DMS 273 (cell line): ENCODE data around the gene IL36G.
"Not testable (repeated sequence)": the region's sequence is repeated elsewhere in the genome, so short reads cannot be mapped to it uniquely, and the experiment has no call there.

Experiments used
- DNase-seq: peaks from one replicate; lab custom pipeline; 2025; ENCODE audit not compliant: unreplicated experiment; lab: John Stamatoyannopoulos, UW

Gene IL36G

DNA sequence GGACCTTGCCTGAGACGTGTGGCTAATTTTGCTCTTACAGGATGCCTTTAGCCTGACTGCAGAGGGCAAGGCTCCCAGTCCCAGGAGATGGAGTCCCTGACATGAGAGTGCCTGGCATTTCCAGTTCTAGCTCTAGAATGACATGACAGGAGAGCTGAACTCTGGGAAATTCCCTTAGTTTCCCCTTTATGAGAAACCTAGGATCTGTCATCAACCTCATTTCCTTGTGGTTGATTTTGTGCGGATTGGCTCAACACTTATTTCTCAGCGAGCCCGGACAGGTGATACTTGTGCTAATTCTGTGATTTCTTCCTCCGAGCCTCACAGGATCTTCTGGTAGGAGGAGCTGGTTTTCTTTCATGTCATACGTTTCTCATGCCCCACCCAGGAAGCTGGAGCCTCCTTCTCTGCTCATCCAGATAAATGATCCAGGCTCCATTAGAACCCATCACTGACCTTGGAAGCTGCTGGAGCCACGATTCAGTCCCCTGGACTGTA is at the start of gene IL36G:
Gene IL36G (plus strand): TSS at position 448 of the 498 bp plus-strand sequence. CDS start 633 bp downstream, outside the sequence.
- no peak for DNase-seq

GRCh38 chr2:112933261-112933660 is 44.5 kb upstream of the IL36G start:
- no peak for DNase-seq

DNA sequence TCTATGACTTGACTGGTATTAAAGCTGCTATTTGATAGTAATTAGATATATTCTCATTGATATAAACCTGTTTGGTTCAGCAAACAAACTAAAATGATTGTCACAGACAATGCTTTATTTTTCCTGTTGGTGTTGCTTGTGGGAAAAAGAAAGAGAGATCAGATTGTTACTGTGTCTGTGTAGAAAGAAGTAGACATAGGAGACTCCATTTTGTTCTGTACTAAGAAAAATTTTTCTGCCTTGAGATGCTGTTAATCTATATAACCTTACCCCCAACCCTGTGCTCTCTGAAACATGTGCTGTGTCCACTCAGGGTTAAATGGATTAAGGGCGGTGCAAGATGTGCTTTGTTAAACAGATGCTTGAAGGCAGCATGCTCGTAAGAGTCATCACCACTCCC is 43.7 kb upstream of the IL36G start:
- DNase-seq = not testable (repeated sequence)

DNA sequence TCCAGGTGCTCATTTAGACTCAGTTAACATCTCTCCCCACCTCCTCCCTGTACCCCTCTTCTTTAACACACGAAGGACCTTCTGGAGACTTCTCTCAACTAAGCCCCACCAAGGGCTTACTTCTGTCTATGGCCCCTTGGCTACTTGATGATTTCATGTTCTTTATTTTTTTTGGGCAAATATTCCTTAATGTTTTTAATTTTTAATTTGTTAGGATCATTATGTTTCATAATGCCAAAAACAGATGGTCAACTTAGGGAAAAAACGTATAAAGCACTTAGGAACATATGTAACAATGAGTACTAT is 40.9 kb upstream of the IL36G start:
- no peak for DNase-seq

DNA sequence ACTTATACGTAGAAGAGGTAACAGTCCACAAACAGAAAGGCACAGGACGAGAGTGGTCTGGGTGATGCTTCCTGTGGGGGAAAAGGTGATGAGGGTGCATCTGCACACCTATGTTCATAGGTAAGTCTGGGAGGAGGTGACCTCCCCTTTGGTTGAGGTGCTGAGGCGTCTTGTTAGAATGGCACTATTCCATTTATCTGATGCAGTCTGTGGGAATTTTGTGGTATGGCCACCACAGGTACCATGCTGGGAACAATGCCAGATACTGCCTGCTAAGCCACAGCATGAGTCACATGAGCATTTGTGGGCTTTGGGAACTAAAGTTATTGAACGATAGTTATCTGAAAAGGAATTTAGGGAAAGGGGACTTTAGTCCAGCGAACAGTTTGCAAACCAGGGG is 38.9 kb upstream of the IL36G start:
- DNase-seq = no peak

DNA sequence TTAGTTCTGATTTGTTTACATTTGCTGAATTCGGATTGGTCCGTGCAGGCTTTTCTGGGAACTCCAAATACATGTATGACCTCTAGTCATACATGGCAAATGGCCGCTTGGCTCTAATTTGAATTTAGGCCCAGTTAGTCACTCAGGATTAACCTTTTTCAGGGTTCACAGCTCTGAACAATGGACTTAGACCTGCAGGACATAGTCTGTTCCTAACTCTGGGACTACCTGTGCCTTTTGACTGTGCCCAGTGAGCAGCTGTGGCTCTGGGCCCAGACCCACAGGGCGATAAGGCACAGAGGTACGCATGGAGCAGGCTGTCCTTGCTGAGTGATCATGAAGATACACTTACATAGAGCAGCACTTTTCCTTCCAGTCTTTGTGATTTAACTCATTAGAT is 38.4 kb upstream of the IL36G start:
- no peak for DNase-seq

DNA sequence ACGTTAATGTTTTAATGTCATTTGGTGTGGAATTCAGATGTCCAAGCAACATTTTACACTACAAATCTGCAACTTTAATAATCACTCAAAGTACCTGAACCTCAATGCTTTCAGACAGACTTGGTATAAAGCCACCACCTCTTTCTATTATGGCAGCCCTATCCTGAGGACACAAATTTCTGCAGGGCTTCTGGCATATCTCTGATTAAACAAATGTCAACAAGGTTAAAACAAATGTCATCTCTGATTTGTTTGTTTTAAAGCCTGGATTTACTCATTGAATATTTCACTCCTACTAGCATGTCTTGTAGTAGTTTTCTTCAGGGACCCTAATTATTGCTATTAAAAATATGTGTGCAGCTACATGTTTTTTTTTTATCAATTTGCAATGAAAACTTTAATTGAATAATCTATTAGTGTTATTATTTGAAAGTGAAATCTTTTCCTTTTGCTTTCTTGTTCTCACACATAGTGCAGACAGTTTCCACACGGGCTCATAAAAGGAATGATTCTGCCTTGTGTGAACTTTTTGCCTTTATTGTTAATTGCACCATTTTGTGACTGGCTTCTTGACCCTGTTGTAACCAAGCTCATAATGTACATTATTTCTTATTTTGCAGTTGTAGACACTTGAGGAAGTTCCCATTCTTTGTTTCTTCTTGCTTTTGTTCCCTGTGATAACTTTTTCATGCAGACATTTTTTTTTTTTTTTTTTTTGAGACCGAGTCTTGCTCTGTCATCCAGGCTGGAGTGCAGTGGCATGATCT is 36.8 kb upstream of the IL36G start:
- no peak for DNase-seq

GRCh38 chr2:112941753-112942653 is 35.8 kb upstream of the IL36G start:
- peak; percentile 86 for DNase-seq

GRCh38 chr2:112942654-112943002 is 35.2 kb upstream of the IL36G start:
- no peak for DNase-seq

- DNase-seq = no peak
These were observed 32.8 kb upstream of the IL36G start for GRCh38 chr2:112944971-112945370.

GRCh38 chr2:112946086-112946485 is 31.7 kb upstream of the IL36G start:
- DNase-seq = no peak

DNA sequence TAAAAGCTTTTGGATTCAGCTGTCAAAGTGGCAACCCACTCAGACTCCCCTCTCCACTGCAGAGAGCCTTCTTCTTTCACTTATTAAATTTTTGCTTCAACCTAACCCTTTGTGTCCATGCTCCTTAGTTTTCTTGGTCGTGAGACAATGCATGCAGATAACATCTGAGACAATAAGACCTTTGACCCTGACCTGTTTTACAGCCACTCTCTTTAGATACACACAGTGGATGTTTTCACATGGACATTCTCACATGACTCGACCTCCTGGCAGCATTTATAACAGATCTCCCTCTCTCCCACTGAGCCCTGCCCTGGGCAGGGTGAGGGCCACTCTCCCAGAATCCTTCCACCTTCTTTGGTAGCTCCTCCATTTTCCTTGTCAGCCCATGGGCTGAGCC is 30.4 kb upstream of the IL36G start:
- DNase-seq = peak; percentile 7

- no peak for DNase-seq
These were observed 28.4 kb upstream of the IL36G start for GRCh38 chr2:112949456-112949855.

DNA sequence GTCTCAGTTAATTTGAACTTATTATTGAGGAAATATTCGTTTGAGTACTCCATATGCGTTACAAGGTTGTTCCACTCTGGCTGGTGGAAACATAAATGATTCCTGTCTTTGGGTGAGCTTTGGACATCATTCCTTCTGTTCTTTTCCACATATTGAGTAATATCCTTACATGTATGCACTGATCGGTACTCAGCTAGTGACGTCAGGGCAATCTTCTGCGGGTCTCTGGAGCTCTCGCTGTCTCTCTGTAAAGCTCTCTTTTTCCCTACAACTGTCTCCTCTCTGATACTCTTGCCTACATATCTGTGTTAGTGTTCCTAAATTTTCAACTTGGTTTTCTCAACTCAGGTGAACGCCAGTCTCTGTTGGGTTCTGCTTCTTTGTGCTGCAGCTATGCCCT is 23.4 kb upstream of the IL36G start:
- no peak for DNase-seq

GRCh38 chr2:112957511-112957910 is 20.3 kb upstream of the IL36G start:
- DNase-seq = no peak

GRCh38 chr2:112958428-112959108 is 19.2 kb upstream of the IL36G start:
- peak; percentile 80 for DNase-seq

GRCh38 chr2:112959109-112959812 is 18.5 kb upstream of the IL36G start:
- peak; percentile 81 for DNase-seq

DNA sequence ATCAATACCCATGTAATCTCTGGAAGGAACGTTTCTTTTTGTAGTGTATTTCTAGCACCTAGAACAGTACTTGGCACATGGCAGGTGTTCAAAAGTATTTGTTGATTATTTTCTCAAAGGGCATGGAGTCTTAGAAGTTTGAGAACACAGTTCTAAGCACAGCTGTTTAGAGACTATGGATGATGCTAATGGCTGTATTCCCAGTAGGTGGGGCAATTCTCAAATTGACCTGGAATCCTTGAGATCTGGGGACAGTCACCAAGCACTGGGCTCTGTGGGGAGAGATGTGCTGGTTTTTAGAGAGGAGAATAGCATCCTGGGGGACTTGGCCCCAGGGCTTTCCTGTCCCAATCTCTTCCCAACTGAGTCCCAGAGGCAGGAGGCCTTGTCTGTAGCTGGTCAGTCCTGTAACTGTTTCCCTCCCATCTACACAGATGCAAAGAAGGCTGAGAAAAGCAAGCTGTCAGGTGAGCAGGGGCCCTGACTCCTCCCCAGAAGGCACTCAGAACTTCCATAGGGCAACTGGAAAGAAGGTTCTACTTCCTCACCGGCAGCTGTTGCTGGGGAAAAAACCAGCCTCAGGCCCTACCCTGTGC is 17.5 kb upstream of the IL36G start:
- DNase-seq = peak; percentile 17

DNA sequence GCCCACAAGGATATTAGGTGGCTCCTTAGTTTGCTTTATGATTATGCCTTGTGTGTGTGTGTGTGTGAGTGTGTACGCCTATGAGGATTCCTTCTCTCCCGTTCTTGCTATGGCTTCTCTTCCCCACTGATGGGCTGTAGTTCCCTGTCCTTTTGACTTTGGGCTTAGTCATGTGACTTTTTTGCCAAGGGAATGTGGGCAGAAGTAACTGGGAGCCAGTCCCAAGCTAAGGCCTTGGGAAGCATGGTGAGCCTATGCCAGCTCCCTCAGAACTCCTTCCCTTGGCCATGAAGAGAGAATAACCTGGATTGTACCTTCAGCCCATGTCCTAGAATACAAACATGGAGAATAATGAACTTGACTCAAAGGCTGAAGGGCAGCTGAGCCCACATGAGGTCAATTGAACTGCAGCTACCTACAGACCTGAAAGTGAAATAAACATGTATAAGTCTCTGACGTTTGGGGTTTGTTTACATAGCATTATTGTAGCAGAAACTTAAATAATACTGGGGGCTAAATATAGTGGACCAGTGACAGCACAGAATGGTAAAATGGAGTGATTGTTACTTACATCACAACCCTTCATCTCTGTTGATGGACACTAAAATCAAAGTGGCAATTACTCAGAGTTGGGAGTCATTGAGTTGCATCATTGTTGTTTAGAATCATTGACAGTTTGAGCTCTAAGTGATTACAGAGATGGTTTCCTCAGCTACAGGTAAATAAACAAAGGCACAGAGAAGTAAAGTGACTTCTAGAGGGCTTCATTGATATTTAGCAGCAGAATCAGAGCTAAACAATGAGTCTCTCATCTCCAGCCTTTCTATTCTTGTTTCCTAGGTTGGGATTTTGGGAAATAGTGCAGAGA is 15.3 kb upstream of the IL36G start:
- DNase-seq = no peak

- DNase-seq = no peak
These were observed 10.8 kb upstream of the IL36G start for GRCh38 chr2:112967023-112967422.
